K562 (cell line): ENCODE data around the gene ATAD3B. TPM values are rescaled to one million over a fixed set of nuclear protein-coding genes. Genes with fewer than 3 reads are reported as not detected.
"Not testable (repeated sequence)": the region's sequence is repeated elsewhere in the genome, so short reads cannot be mapped to it uniquely, and the experiment has no call there.

Experiments
- ATAC-seq: fragments of 200-7000 bp; cut with Tn5 transposase; 3 replicates; pipeline ENCODE4 v1.9.1; 2020; ENCODE audit warnings: moderate library complexity
- BruUV-seq: library from RNA; stranded (reverse); fragments of 400-500 nt; replicated peaks from 2 replicates; lab custom pipeline; 2021; lab: Mats Ljungman, UMichigan
- CTCF ChIA-PET: fragments of 300-600 bp; formaldehyde crosslinking; extraction: SDS; loops from one replicate; lab custom pipeline; 2021; ENCODE audit warnings: low intra/inter-chr PET ratio; lab: Yijun Ruan, JAX
- POLR2A ChIA-PET: fragments of 300-600, 350-650 bp; sonication (Branson Sonifier 250); formaldehyde crosslinking; extraction: SDS; loops from one replicate; lab custom pipeline; 2021; ENCODE audit warnings: antibody characterized with exemption, inconsistent platforms; lab: Yijun Ruan, JAX
- DNase-seq, 4 experiments: peaks; one replicate each; pipeline versions ENCODE4 v3.0.0 to v3.0.0-alpha.2; 2011 to 2018; ENCODE audit warnings: low spot score in 3 of 4, mixed read lengths in 3 of 4; ENCODE audit errors: extremely low read depth in 1 of 4
- FAIRE-seq: peaks from 2 replicates; lab custom pipeline; 2011; peaks lifted over from hg19 to GRCh38; lab: Jason Lieb, UNC
- H2AFZ ChIP-seq: 2 replicates; pipeline ENCODE4 v1.6.0; 2011; ENCODE audit warnings: low read depth, low read length, control low read depth, inconsistent platforms
- H3K27ac ChIP-seq: fragments of 200-600 bp; 3 replicates; pipeline ENCODE4 v1.8.0; 2011; ENCODE audit warnings: low read depth, mild to moderate bottlenecking, control low read depth, inconsistent platforms, low read length, moderate library complexity, mixed read lengths; ENCODE audit errors: extremely low read depth
- H3K27me3 ChIP-seq, 2 experiments: fragments of 300-600 bp in 1 of 2; 2 replicates in 1 of 2; 3 replicates in 1 of 2; pipeline versions ENCODE4 v1.6.0 to v1.8.0; 2011; ENCODE audit warnings: inconsistent platforms in 2 of 2, low read length in 2 of 2, mild to moderate bottlenecking in 1 of 2, mixed read lengths in 1 of 2, moderate library complexity in 1 of 2; ENCODE audit not compliant: control insufficient read depth in 2 of 2, insufficient read depth in 2 of 2
- H3K36me3 ChIP-seq: fragments of 300-600 bp; 3 replicates; pipeline ENCODE4 v1.8.0; 2011; ENCODE audit warnings: mild to moderate bottlenecking, low read length, inconsistent platforms; ENCODE audit not compliant: control insufficient read depth, insufficient read depth
- H3K4me1 ChIP-seq, 2 experiments: fragments of 200-600 bp in 1 of 2; replicated peaks in 1 of 2; 2 replicates in 1 of 2; 3 replicates in 1 of 2; pipeline versions ENCODE4 v1.5.1 to v1.8.0; 2011; ENCODE audit warnings: inconsistent platforms in 2 of 2, low read length in 2 of 2, mild to moderate bottlenecking in 1 of 2, mixed read lengths in 1 of 2, moderate library complexity in 1 of 2; ENCODE audit not compliant: control insufficient read depth in 2 of 2, insufficient read depth in 2 of 2
- H3K4me2 ChIP-seq: 2 replicates; pipeline ENCODE4 v1.6.1; 2011; ENCODE audit warnings: low read length, control low read depth, inconsistent platforms, mixed read lengths; ENCODE audit not compliant: insufficient read depth
- H3K4me3 ChIP-seq: fragments of 200-600 bp; sonication (generic), shearing (Covaris generic); 2 replicates; pipeline ENCODE4 v1.5.1; 2016; ENCODE audit warnings: control low read depth, inconsistent platforms
- H3K79me2 ChIP-seq: fragments of 200-600 bp; 3 replicates; pipeline ENCODE4 v1.8.0; 2011; ENCODE audit warnings: low read length, inconsistent platforms; ENCODE audit not compliant: control insufficient read depth, insufficient read depth
- H3K9ac ChIP-seq, 2 experiments: 2 replicates each; pipeline versions ENCODE4 v1.6.0 to v1.6.1; 2011; ENCODE audit warnings: low read depth in 2 of 2, low read length in 2 of 2, control low read depth in 1 of 2, inconsistent platforms in 1 of 2, mild to moderate bottlenecking in 1 of 2, mixed read lengths in 1 of 2; ENCODE audit not compliant: insufficient read depth in 1 of 2
- H3K9me1 ChIP-seq: one replicate; pipeline ENCODE4 v1.6.0; 2011; ENCODE audit warnings: inconsistent platforms, mild to moderate bottlenecking, low read length, moderate library complexity; ENCODE audit not compliant: control insufficient read depth, insufficient read depth
- H3K9me3 ChIP-seq: replicated peaks from 2 replicates; pipeline ENCODE4 v1.5.1; 2011; ENCODE audit warnings: low read depth, low read length, inconsistent platforms; ENCODE audit not compliant: control insufficient read depth, insufficient read depth
- H4K20me1 ChIP-seq: replicated peaks from 2 replicates; pipeline ENCODE4 v1.6.1; 2011; ENCODE audit warnings: low read length, inconsistent platforms, mixed read lengths; ENCODE audit not compliant: control insufficient read depth, insufficient read depth
- ARNT ChIP-seq, 2 experiments: fragments of 450-650 bp; IDR thresholded peaks; 2 replicates each; pipeline ENCODE4 v1.6.1; 2016; ENCODE audit warnings: mild to moderate bottlenecking in 1 of 2
- CTCF ChIP-seq, 3 experiments: IDR thresholded peaks in 2 of 3; conservative IDR thresholded peaks in 1 of 3; 2 replicates each; pipeline ENCODE4 v1.5.1; 2011 to 2012; ENCODE audit warnings: low read length in 3 of 3, mild to moderate bottlenecking in 3 of 3, control low read depth in 2 of 3, improper control_type of control experiment in 1 of 3, inconsistent platforms in 1 of 3, low read depth in 1 of 3, mixed read lengths in 1 of 3, moderate library complexity in 1 of 3; ENCODE audit not compliant: insufficient read depth in 2 of 3
- DACH1 ChIP-seq: fragments of 450-650 bp; IDR thresholded peaks from 2 replicates; pipeline ENCODE4 v1.6.1; 2018; ENCODE audit not compliant: partially characterized antibody
- FOXK2 ChIP-seq, 2 experiments: fragments of 450-650 bp; IDR thresholded peaks in 1 of 2; conservative IDR thresholded peaks in 1 of 2; 2 replicates each; pipeline ENCODE4 v1.6.1; 2016; ENCODE audit warnings: low read depth in 2 of 2, mild to moderate bottlenecking in 1 of 2
- L3MBTL2 ChIP-seq: fragments of 450-650 bp; IDR thresholded peaks from 2 replicates; pipeline ENCODE4 v1.6.1; 2016; ENCODE audit warnings: mild to moderate bottlenecking, moderate library complexity
- MAZ ChIP-seq, 2 experiments: fragments of 450-650 bp in 1 of 2; sonication (generic) in 1 of 2; formaldehyde crosslinking; IDR thresholded peaks in 1 of 2; conservative IDR thresholded peaks in 1 of 2; 2 replicates each; pipeline versions ENCODE4 v1.4.0 to v1.5.0; 2020; ENCODE audit warnings: mild to moderate bottlenecking in 1 of 2, missing genetic modification reagents in 1 of 2
- NR2C2 ChIP-seq, 2 experiments: fragments of 200-800 bp in 1 of 2; sonication (Bioruptor generic) in 1 of 2; sonication (generic) in 1 of 2; formaldehyde crosslinking in 1 of 2; IDR thresholded peaks; 2 replicates each; pipeline versions ENCODE4 v1.6.1 to v1.8.0; 2016 to 2022; ENCODE audit warnings: mild to moderate bottlenecking in 1 of 2, missing compliant biosample characterization in 1 of 2, missing genetic modification characterization in 1 of 2, missing genetic modification reagents in 1 of 2
- PBX2 ChIP-seq, 2 experiments: IDR thresholded peaks in 1 of 2; conservative IDR thresholded peaks in 1 of 2; 2 replicates each; pipeline ENCODE4 v1.6.1; 2016; ENCODE audit warnings: low read depth in 2 of 2, mild to moderate bottlenecking in 1 of 2, missing compliant biosample characterization in 1 of 2, missing genetic modification characterization in 1 of 2, moderate library complexity in 1 of 2
- RAD21 ChIP-seq, 2 experiments: fragments of 250-450 bp in 1 of 2; fragments of 450-650 bp in 1 of 2; sonication (Bioruptor Pico) in 1 of 2; formaldehyde crosslinking in 1 of 2; IDR thresholded peaks in 1 of 2; conservative IDR thresholded peaks in 1 of 2; 2 replicates each; pipeline versions ENCODE4 v1.4.0 to v1.8.0; 2020 to 2022; ENCODE audit warnings: mild to moderate bottlenecking in 2 of 2, moderate library complexity in 1 of 2
- SMAD4 ChIP-seq: fragments of 250-450 bp; sonication (Bioruptor Pico); conservative IDR thresholded peaks from 2 replicates; pipeline ENCODE4 v1.8.0; 2021; ENCODE audit warnings: inconsistent platforms, mild to moderate bottlenecking, moderate library complexity
- THAP12 ChIP-seq: fragments of 250-450 bp; sonication (Bioruptor Pico); IDR thresholded peaks from 2 replicates; pipeline ENCODE4 v1.9.0; 2021; ENCODE audit warnings: mild to moderate bottlenecking, inconsistent platforms
- WGBS: fragments of 100-300 bp; shearing (Covaris generic); methylation state at CpG from one replicate; pipeline ENCODE4 v1.1.6; 2016; ENCODE audit warnings: low coverage, mixed read lengths; ENCODE audit not compliant: insufficient coverage; ENCODE audit errors: missing lambda C conversion rate; 5-methylcytosine and 5-hydroxymethylcytosine counted together
- in situ Hi-C: fragments of 300-500 bp; cut with MboI; formaldehyde crosslinking; loops from 4 replicates; pipeline ENCODE4 v1.15.0; 2018; ENCODE audit warnings: inconsistent platforms, mixed read lengths
- intact Hi-C: fragments of 100-400 bp; cut with micrococcal nuclease; formaldehyde crosslinking; loops from 2 replicates; pipeline ENCODE4 v1.14.2; 2022
- polyA plus RNA-seq, 8 experiments: library from polyadenylated mRNA; depleted of rRNA in 4 of 8; stranded (reverse) in 5 of 8; unstranded in 3 of 8; fragments of >200 nt; fragmentation: Nextera tagmentation in 2 of 8; fragmentation: Illumina TruSeq in 1 of 8; extraction: Ambion mirVana in 2 of 8; extraction: Trizol in 1 of 8; gene quantifications; 2 replicates each; pipeline versions ENCODE4 v1.2.1 to v1.2.3, GENCODE V29; 2011 to 2014; ENCODE audit warnings: inconsistent platforms in 1 of 8, missing spikeins in 1 of 8
- total RNA-seq, 7 experiments: library from RNA; depleted of rRNA in 6 of 7; stranded (reverse); fragments of >200 nt in 6 of 7; fragmentation: Illumina TruSeq in 2 of 7; extraction: Trizol in 2 of 7; gene quantifications; 2 replicates each; pipeline versions ENCODE4 v1.2.1 to v1.2.3, GENCODE V29; 2011 to 2021; ENCODE audit warnings: low replicate concordance in 1 of 7

Gene ATAD3B
- total and polyA plus RNA-seq, 9 of the 15 experiments (the other 6 are each of a cell fraction or from before 2014, with no cell fraction given): 0.07 to 113 (median 27.7) TPM

- ATAC-seq (peak; percentile 78), DNase-seq (peak; percentile 40 to 81 (median 47))
- in situ Hi-C loops; H3K9me1 ChIP-seq; H3K36me3 ChIP-seq; H3K4me3 ChIP-seq; FAIRE-seq; H3K79me2 ChIP-seq; H3K27me3 ChIP-seq; H4K20me1 ChIP-seq; BruUV-seq; H3K9me3 ChIP-seq; TF ChIP-seq NR2C2 (tag; IDR thresholded peaks at IDR 0.05); PBX2 (CRISPR knock-in tag; IDR thresholded peaks at IDR 0.05; ENCODE audit: low read depth): not testable (repeated sequence)
- ChIA-PET CTCF (interaction anchor here (1.4 kb wide), 1 partner anchor 155 kb away, joined by 5 read pairs; the partner anchor contains the start of gene DVL1), POLR2A (interaction anchor here (0.6 to 2.0 kb wide), 6 partner anchors 13 to 130 kb away, joined by 3 to 11 read pairs (median 4); partner anchors contain the start of gene AURKAIP1)
- WGBS: 30% methylated on average over 16 of the region's 16 CpGs
- Histone ChIP-seq H3K4me2 (peak overlapping the region; percentile 67), H3K9ac (peak overlapping the region; percentile 48 to 65; a peak in 3 of 4 replicates), H3K27ac (peak overlapping the region; percentile 74), H2AFZ (peak overlapping the region; percentile 69), H3K4me1 (peaks cover 8 to 13% of the 10 kb centered on the region in 2 experiments; a peak in 3 of 5 replicates)
- intact Hi-C loops: loop anchor here (10.0 kb wide), 1 partner anchor 130 kb away; the partner anchor contains the start of gene AURKAIP1
- TF ChIP-seq RAD21 (CRISPR knock-in tag; conservative IDR thresholded peaks at IDR 0.05 in 1 of 2, IDR thresholded peaks at IDR 0.05 in 1 of 2): peak; percentile 49 to 79
- TF ChIP-seq L3MBTL2: peak; percentile 50
- TF ChIP-seq ARNT (IDR thresholded peaks at IDR 0.05): 0 out of 4 replicates have a peak, but pooled peaks of 1 of the 2 experiments have one; percentile 40
- peak; percentile 37 to 53; a peak in 2 of 4 replicates for TF ChIP-seq MAZ (CRISPR knock-in tag; conservative IDR thresholded peaks at IDR 0.05 in 1 of 2, IDR thresholded peaks at IDR 0.05 in 1 of 2)
- TF ChIP-seq NR2C2 (CRISPR knock-in tag; IDR thresholded peaks at IDR 0.05): peak; percentile 46; the same call in 1 of the 2 replicates
- TF ChIP-seq DACH1: peak; percentile 78
- TF ChIP-seq FOXK2 (conservative IDR thresholded peaks at IDR 0.05 in 1 of 2, IDR thresholded peaks at IDR 0.05 in 1 of 2; ENCODE audit: low read depth in 2 of 2): peak; percentile 53 to 82; a peak in 2 of 4 replicates
- peak; percentile 87 for TF ChIP-seq PBX2 (tag; conservative IDR thresholded peaks at IDR 0.05; ENCODE audit: low read depth)
- TF ChIP-seq SMAD4: peak; percentile 9; the same call in 1 of the 2 replicates
- peak; percentile 67 to 80 (median 68) for TF ChIP-seq CTCF (IDR thresholded peaks at IDR 0.05 in 2 of 3, conservative IDR thresholded peaks at IDR 0.05 in 1 of 3; ENCODE audit: insufficient read depth in 2 of 3, low read depth in 1 of 3, low read length in 3 of 3)
- TF ChIP-seq THAP12 (CRISPR knock-in tag): 0 out of 2 replicates have a peak, but pooled peaks have one; percentile 36
Observed at GRCh38 chr1:1504777-1505365, 33.3 kb downstream of the ATAD3B start.
